Fibroblast of villous mesenchyme (primary cell): ENCODE results near the gene EML6. TPM values are rescaled to one million over a fixed set of nuclear protein-coding genes. Genes with fewer than 3 reads are reported as not detected.
A peak's percentile ranks its signal among the peaks of the same experiment; 100 is the strongest.

Experiments used
- DNase-seq: peaks from one replicate; pipeline ENCODE4 v3.0.0-alpha.2; 2010; ENCODE audit warnings: low read depth
- H3K4me3 ChIP-seq: 2 replicates; pipeline ENCODE4 v1.5.1; 2011; ENCODE audit warnings: low read depth, mild to moderate bottlenecking, low read length
- total RNA-seq: library from RNA; depleted of rRNA; stranded (reverse); fragments of >200 nt; gene quantifications from 2 replicates; pipeline ENCODE4 v1.2.3, GENCODE V29; 2012
- TF ChIP-seq, protein P1 (sequence below): IDR thresholded peaks from 2 replicates; pipeline ENCODE4 v1.5.1; 2012; ENCODE audit warnings: low read depth, mild to moderate bottlenecking, low read length; ENCODE audit not compliant: insufficient read depth

The EML6 gene
- total RNA-seq, 1 donor = 1.3 TPM

DNA sequence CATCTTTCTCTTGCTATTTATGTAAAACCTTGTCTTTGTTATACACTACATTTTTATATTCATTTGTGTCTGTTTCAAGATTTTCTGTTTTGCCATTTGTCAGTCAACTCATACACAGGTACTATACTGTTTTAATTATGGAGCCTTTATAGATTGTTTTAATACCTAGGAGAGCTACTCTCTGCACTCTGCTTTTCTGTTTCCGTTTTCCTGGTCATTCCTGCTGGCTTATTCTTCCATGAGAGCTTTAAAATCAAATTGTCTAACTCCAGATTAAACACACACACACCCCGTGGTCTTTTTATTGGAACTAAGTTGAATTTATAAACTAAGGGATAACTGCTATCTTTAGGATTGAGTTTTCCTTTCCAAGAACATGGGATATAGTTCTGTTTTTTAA lies 165.6 kb downstream of the EML6 start:
- no peak overlapping the region for H3K4me3 ChIP-seq
- no peak for DNase-seq
- TF ChIP-seq, protein P1, sequence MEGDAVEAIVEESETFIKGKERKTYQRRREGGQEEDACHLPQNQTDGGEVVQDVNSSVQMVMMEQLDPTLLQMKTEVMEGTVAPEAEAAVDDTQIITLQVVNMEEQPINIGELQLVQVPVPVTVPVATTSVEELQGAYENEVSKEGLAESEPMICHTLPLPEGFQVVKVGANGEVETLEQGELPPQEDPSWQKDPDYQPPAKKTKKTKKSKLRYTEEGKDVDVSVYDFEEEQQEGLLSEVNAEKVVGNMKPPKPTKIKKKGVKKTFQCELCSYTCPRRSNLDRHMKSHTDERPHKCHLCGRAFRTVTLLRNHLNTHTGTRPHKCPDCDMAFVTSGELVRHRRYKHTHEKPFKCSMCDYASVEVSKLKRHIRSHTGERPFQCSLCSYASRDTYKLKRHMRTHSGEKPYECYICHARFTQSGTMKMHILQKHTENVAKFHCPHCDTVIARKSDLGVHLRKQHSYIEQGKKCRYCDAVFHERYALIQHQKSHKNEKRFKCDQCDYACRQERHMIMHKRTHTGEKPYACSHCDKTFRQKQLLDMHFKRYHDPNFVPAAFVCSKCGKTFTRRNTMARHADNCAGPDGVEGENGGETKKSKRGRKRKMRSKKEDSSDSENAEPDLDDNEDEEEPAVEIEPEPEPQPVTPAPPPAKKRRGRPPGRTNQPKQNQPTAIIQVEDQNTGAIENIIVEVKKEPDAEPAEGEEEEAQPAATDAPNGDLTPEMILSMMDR = no peak

- no peak overlapping the region for H3K4me3 ChIP-seq
- no peak for DNase-seq
- TF ChIP-seq, protein P1 = no peak
These were observed 168.4 kb downstream of the EML6 start for GRCh38 chr2:54891909-54892308.

DNA sequence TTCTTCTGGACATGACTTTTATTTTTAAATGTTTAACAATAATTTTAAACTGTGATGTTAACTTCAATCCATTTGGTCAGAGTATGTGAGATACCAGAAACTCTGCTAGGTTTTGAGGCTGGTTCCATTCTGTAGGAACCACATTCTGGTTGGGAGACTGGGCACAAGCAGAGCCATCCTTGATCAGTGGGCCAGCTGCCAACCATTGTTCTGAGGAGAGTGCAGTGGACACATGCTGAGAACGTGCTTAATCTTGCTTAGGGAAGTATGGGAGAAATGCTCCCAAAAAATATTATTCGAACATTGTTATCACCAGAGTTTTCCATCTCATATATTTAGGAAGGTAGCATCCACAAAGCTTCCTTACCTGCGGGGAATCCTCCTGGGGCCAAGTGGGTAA lies 171.0 kb downstream of the EML6 start:
- no peak overlapping the region for H3K4me3 ChIP-seq
- no peak for DNase-seq
- TF ChIP-seq, protein P1 = no peak

- TF ChIP-seq, protein P1 = no peak
- no peak overlapping the region for H3K4me3 ChIP-seq
- DNase-seq = peak; percentile 22
These were observed 172.3 kb downstream of the EML6 start for GRCh38 chr2:54895730-54896129.

DNA sequence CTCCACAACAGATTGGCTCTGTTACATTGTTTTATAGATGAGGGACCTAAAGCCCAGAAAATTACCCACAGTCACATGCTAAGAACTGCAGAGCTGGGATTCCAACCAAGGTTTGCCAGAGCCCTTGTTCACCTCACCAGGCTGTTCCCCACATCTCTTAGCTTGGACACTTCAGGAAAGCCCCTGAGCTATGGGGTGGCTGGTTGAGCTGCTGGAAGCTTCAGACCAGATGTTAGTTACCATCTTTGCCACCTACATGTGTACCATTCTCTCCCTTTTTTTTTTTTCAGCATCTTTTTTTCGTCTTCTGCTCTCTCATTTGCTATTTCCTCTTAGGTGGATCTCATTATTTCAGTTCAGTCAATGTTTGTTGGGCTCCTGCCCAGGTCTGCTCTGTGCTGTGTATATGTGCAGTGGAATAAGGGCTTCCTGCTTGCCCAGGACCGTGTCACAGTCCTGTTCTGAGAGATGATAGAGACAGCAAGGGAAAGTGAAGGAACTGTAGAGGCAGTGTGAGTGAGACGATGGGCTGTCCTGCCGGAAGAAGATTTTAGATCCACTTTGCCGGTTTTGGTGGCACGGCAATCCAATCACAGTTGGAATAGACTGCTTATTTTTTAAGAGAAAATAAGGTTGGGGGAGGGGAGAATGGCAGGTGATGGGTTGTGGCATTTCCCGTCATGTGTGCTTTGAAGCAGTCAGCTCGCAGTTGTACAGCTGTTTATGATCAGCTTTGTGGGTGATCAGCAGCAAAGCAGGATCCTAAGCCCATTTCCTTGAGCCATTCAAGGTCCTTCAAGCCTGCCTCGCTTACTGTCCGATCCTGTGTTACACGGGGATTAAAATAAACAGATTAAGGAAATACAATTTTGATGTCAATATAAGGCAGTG lies 174.2 kb downstream of the EML6 start:
- H3K4me3 ChIP-seq = no peak overlapping the region
- DNase-seq = no peak
- TF ChIP-seq, protein P1 = no peak

- DNase-seq = no peak
- TF ChIP-seq, protein P1 = no peak
- no peak overlapping the region for H3K4me3 ChIP-seq
These were observed 175.2 kb downstream of the EML6 start for GRCh38 chr2:54898456-54899226.
